GM21515 (cell line): ENCODE results near the gene IFT22.
"Not testable (repeated sequence)": the region's sequence is repeated elsewhere in the genome, so short reads cannot be mapped to it uniquely, and the experiment has no call there.

ENCODE experiments used
- ATAC-seq: cut with Tn5 transposase; IDR thresholded peaks from one replicate; pipeline ENCODE4 v1.9.1; 2021; ENCODE audit not compliant: unreplicated experiment

The IFT22 gene

GRCh38 chr7:101315336-101315735, 6.3 kb downstream of the IFT22 start:
- no peak for ATAC-seq

- no peak for ATAC-seq
These were observed 13.1 kb downstream of the IFT22 start for GRCh38 chr7:101308245-101309085.

GRCh38 chr7:101306307-101306706, 15.3 kb downstream of the IFT22 start:
- ATAC-seq, result no peak

DNA sequence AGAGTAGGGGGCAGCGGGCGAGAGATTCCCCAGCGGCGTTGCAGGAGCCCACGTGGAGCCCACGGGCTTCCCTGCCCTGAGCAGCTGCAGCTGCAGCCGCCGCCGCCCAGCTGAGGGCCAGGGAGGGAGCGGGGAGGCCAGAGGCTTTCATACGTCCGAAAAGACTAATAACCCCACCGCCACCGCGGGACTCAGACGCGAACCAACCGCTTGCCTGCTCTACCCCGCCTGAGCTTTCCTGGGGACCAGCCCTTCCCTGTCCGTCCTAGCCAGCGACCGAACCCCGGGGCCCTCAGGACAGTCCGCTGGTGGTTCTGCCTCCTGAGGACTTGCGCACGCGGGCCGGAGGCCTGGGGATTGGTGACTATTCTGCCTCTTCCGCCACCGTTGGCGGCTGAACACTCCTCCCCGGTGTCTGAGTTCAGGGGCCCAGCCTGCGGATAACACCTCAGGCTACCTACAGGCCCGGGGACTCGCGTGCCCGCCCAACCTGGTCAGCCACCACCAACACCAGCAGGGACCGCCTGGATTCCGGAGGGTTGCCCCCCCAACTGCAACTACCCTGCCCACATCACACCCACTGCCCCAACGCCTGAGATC, 18.4 kb downstream of the IFT22 start:
- ATAC-seq, result no peak

DNA sequence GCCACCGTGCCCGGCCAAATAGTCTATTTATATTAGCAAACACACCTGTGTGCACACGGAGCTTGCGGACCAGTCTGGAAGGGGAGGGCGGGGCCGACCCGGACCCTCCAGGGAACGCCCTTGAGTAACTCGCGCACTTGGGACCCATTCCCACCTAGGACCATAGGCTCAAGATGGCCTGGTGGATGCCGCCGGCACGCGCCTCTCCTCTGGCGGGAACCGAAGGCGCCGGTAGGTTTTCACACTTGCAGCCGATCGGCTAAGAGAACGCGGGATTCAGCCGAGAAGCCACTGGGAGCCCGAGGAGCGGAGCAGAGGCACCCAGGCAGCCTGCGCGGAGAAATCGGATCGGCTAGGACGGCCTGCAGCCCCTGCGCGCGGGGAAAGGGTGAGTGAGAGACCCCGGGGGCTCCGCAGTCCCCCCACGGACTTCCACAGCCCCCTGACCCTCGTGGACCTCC, 18.9 kb downstream of the IFT22 start:
- no peak for ATAC-seq

- no peak for ATAC-seq
These were observed 20.9 kb downstream of the IFT22 start for GRCh38 chr7:101300465-101301376.

- ATAC-seq, result no peak
These were observed 21.8 kb downstream of the IFT22 start for GRCh38 chr7:101299511-101300464.

DNA sequence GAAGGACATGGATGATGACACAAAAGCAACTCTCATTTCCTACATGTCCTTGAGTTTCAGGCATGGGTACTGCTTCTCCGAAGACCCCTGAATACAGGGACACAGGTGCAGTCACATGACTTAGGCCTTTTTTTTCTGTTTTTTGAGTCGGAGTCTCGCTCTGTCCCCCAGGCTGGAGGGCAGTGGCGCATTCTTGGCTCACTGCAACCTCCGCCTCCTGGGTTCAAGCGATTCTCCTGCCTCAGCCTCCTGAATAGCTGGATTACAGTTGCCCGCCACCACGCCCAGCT, 26.8 kb downstream of the IFT22 start:
- ATAC-seq, result no peak

GRCh38 chr7:101294039-101294831, 27.4 kb downstream of the IFT22 start:
- ATAC-seq, result no peak

GRCh38 chr7:101293069-101294021, 28.3 kb downstream of the IFT22 start:
- not testable (repeated sequence) for ATAC-seq

DNA sequence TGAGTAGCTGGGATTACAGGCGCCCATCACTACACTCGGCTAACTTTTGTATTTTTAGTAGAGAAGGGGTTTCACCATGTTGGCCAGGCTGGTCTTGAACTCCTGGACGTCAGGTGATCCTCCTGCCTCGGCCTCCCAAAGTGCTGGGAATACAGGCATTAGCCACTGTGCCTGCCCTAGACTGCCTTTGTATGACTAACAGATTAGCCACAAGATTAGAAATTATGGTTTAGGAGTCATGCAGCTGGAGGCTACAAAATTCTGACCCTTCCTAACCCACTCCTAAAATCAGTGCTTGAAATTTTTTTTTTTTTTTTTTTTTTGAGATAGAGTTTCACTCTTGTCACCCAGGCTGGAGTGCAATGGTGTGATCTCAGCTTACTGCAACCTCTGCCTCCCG, 29.0 kb downstream of the IFT22 start:
- ATAC-seq, result not testable (repeated sequence)

GRCh38 chr7:101290186-101291037, 31.2 kb downstream of the IFT22 start:
- not testable (repeated sequence) for ATAC-seq

- not testable (repeated sequence) for ATAC-seq
These were observed 31.9 kb downstream of the IFT22 start for GRCh38 chr7:101289687-101290086.

GRCh38 chr7:101288439-101288838, 33.2 kb downstream of the IFT22 start:
- ATAC-seq, result no peak

- ATAC-seq, result no peak
These were observed 34.6 kb downstream of the IFT22 start for GRCh38 chr7:101287032-101287431.

- not testable (repeated sequence) for ATAC-seq
These were observed 35.7 kb downstream of the IFT22 start for GRCh38 chr7:101285880-101286279.

- ATAC-seq, result no peak
These were observed 36.4 kb downstream of the IFT22 start for GRCh38 chr7:101285171-101285570.

GRCh38 chr7:101280912-101281311, 40.7 kb downstream of the IFT22 start:
- ATAC-seq, result not testable (repeated sequence)
